Measurements from ENCODE around the gene SFXN3. TPM values are rescaled to one million over a fixed set of nuclear protein-coding genes. Genes with fewer than 3 reads are reported as not detected.

The SFXN3 gene
- total RNA-seq, 1 donor from 2014 or later, result 5.2 TPM

- Mint-ChIP-seq H3K4me3 (ENCODE audit: unreplicated experiment) (no peak overlapping the region), H3K4me1 (ENCODE audit: low read depth, unreplicated experiment) (peaks cover 17% of the 10 kb centered on the region), H3K9me3 (ENCODE audit: unreplicated experiment) (peaks cover 2% of the 10 kb centered on the region), H3K36me3 (ENCODE audit: unreplicated experiment) (no peaks in the 10 kb centered on the region), H3K27me3 (ENCODE audit: unreplicated experiment) (peaks cover 16% of the 10 kb centered on the region), H3K27ac (ENCODE audit: unreplicated experiment) (no peak overlapping the region)
- no peak for DNase-seq
- TF ChIP-seq CTCF (IDR thresholded peaks at IDR 0.05; ENCODE audit: partially characterized antibody, unreplicated experiment), result no peak
Observed at GRCh38 chr10:101073631-101074030, 42.6 kb downstream of the SFXN3 start.

- Mint-ChIP-seq H3K4me1 (ENCODE audit: low read depth, unreplicated experiment) (peaks cover 17% of the 10 kb centered on the region), H3K27me3 (ENCODE audit: unreplicated experiment) (peaks cover 23% of the 10 kb centered on the region), H3K36me3 (ENCODE audit: unreplicated experiment) (no peaks in the 10 kb centered on the region), H3K9me3 (ENCODE audit: unreplicated experiment) (peaks cover 4% of the 10 kb centered on the region), H3K4me3 (ENCODE audit: unreplicated experiment) (no peak overlapping the region), H3K27ac (ENCODE audit: unreplicated experiment) (no peak overlapping the region)
- no peak for TF ChIP-seq CTCF (IDR thresholded peaks at IDR 0.05; ENCODE audit: partially characterized antibody, unreplicated experiment)
- DNase-seq, result no peak
Observed at GRCh38 chr10:101075775-101076174, 44.7 kb downstream of the SFXN3 start.

DNA sequence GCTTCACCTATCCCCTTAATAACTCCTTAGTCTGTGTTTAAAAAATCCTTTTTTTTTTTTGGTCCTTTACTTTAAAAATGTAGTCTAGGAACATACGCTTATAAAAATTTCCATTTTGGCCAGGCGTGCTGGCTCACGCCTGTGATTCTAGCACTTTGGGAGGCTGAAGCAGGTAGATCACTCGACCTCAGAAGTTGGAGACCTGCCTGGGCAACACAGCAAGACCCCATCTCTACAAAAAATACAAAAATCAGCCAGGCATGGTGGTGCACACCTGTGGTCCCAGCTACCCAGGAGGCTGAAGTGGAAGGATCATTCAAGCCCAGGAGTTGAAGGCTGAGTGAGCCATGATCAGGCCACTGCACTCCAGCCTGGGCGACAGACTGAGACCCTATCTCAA lies 45.6 kb downstream of the SFXN3 start:
- Mint-ChIP-seq H3K27me3 (ENCODE audit: unreplicated experiment) (peaks cover 25% of the 10 kb centered on the region), H3K9me3 (ENCODE audit: unreplicated experiment) (peaks cover 4% of the 10 kb centered on the region), H3K27ac (ENCODE audit: unreplicated experiment) (no peak overlapping the region), H3K4me3 (ENCODE audit: unreplicated experiment) (no peak overlapping the region), H3K4me1 (ENCODE audit: low read depth, unreplicated experiment) (peaks cover 15% of the 10 kb centered on the region), H3K36me3 (ENCODE audit: unreplicated experiment) (no peaks in the 10 kb centered on the region)
- TF ChIP-seq CTCF (IDR thresholded peaks at IDR 0.05; ENCODE audit: partially characterized antibody, unreplicated experiment), result no peak
- DNase-seq, result no peak

DNA sequence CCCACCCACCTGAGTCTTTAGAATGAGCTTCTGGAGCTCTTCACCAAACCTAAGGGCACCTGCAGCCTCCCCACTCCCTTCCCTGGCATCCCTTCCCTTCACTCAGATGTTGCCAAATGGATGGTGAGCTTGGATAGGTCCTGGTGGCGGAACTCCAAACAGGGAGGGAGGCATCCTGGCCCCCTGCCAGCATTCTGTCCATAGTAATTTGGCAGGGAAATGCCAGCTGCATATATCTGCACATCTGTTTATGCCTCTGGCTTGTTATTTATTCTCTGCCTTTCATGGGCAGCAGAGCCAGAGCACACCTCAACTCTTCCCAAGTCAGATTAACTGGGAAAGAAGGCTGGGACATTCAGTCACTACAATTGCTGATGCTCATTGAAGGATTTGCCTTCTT lies 48.8 kb downstream of the SFXN3 start:
- Mint-ChIP-seq H3K4me3 (ENCODE audit: unreplicated experiment) (no peak overlapping the region), H3K27ac (ENCODE audit: unreplicated experiment) (no peak overlapping the region), H3K27me3 (ENCODE audit: unreplicated experiment) (peaks cover 20% of the 10 kb centered on the region), H3K9me3 (ENCODE audit: unreplicated experiment) (peaks cover 4% of the 10 kb centered on the region), H3K4me1 (ENCODE audit: low read depth, unreplicated experiment) (peaks cover 5% of the 10 kb centered on the region), H3K36me3 (ENCODE audit: unreplicated experiment) (no peaks in the 10 kb centered on the region)
- no peak for TF ChIP-seq CTCF (IDR thresholded peaks at IDR 0.05; ENCODE audit: partially characterized antibody, unreplicated experiment)
- no peak for DNase-seq

DNA sequence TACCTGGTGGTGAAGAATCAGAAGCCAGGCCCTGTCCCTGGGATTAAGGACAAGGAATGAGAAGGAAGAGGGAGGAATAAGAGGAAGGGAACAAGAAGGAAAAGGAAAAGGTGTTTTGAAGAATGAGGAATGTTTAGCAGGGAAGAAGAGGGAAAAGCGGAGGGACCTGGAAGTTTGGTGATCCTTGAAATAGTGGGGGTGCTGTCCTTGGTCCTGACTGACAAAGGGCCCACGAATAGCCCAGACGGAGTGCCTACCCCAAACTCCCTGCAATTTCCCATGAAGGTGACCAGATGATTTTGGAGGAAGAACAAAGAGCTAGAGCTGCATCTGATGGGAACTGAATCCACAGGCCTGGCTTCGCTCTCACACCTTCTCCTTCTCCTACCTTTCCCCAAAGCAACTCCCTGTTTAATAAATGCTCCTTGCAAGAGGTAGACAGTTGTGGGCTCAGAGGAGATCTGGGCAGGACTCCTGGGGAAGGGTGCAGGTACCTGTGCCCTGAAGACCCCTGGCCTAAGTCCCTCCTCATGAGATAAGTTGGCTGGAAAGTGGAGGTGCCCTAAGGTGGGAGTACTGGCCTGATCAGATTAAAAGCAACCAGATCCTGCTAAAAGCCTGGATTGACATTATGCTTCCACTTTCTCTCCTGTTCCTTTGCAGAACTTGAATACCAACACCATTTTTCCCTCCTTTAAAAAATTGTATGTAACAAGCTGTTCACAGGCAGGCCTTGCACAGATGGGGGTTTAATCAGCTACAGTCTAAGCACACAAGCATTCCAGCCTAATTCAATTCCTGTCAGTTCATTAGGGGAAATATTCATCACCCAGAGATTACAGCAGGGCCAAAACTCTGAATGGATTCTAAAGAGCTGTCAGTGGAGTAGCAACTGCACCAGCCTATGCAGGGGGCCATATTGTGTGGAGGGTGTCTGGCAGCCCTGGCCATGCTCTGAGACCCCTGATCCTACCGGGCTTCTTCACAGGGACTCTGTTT lies 50.2 kb downstream of the SFXN3 start:
- H3K27ac Mint-ChIP-seq (ENCODE audit: unreplicated experiment), result no peak overlapping the region
- H3K4me3 Mint-ChIP-seq (ENCODE audit: unreplicated experiment), result no peak overlapping the region
- H3K27me3 Mint-ChIP-seq (ENCODE audit: unreplicated experiment), result peaks cover 22% of the 10 kb centered on the region
- DNase-seq, result no peak
- peaks cover 4% of the 10 kb centered on the region for H3K9me3 Mint-ChIP-seq (ENCODE audit: unreplicated experiment)
- no peaks in the 10 kb centered on the region for H3K36me3 Mint-ChIP-seq (ENCODE audit: unreplicated experiment)
- TF ChIP-seq CTCF (IDR thresholded peaks at IDR 0.05; ENCODE audit: partially characterized antibody, unreplicated experiment), result no peak
- H3K4me1 Mint-ChIP-seq (ENCODE audit: low read depth, unreplicated experiment), result peaks cover under 1% of the 10 kb centered on the region

All from glutamatergic neuron (in vitro differentiated cells).